ENCODE measurements around the gene TUBA1B. TPM values are rescaled to one million over a fixed set of nuclear protein-coding genes. Genes with fewer than 3 reads are reported as not detected.

The TUBA1B gene
- total and polyA plus RNA-seq, 2 donors (not counting 3 experiments of a cell fraction or from before 2014, with no cell fraction given): 2,245 to 5,362 TPM

GRCh38 chr12:49088932-49089330 is 42.3 kb downstream of the TUBA1B start:
- no peaks in the 10 kb centered on the region for H3K36me3 ChIP-seq (ENCODE audit: control insufficient read depth in 2 of 2, extremely low read depth in 1 of 2, insufficient read depth in 2 of 2, low read length in 2 of 2)
- H3K4me3 ChIP-seq (replicated peaks in 1 of 3; ENCODE audit: insufficient read depth in 1 of 3, low read depth in 1 of 3, low read length in 3 of 3): no peak overlapping the region
- CTCF ChIA-PET: interaction anchor here (0.6 to 6.5 kb wide), 29 partner anchors 9 to 259 kb away, joined by 3 to 248 read pairs (median 7); partner anchors contain the start of genes LMBR1L, RHEBL1, TUBA1A and TUBA1B
- no peak overlapping the region for H3K9ac ChIP-seq (replicated peaks; ENCODE audit: extremely low read depth, insufficient read depth, low read length)
- no peaks in the 10 kb centered on the region for H3K27me3 ChIP-seq (ENCODE audit: control insufficient read depth in 2 of 2, insufficient read depth in 2 of 2, low read length in 2 of 2)
- no peak overlapping the region for H2AFZ ChIP-seq (ENCODE audit: low read depth, low read length)
- H4K20me1 ChIP-seq (replicated peaks; ENCODE audit: control insufficient read depth, extremely low read depth, insufficient read depth, low read length): no peaks in the 10 kb centered on the region
- TF ChIP-seq MYC (IDR thresholded peaks at IDR 0.05; ENCODE audit: low read depth, low read length) (no peak), POLR2AphosphoS5 (IDR thresholded peaks at IDR 0.05; ENCODE audit: insufficient read depth, low read depth, low read length) (no peak), POLR2A (IDR thresholded peaks at IDR 0.05; ENCODE audit: low read depth, low read length) (no peak), EZH2 (IDR thresholded peaks at IDR 0.05; ENCODE audit: borderline replicate concordance, low read depth, low read length, severe bottlenecking) (no peak), GATA2 (IDR thresholded peaks at IDR 0.05; ENCODE audit: insufficient read depth, insufficient read length, low read depth, low read length) (no peak), FOS (IDR thresholded peaks at IDR 0.05; ENCODE audit: borderline replicate concordance, insufficient read depth, low read length) (no peak), JUN (IDR thresholded peaks at IDR 0.05; ENCODE audit: borderline replicate concordance, insufficient read depth, insufficient read length, low read depth) (no peak)
- TF ChIP-seq, protein P1, sequence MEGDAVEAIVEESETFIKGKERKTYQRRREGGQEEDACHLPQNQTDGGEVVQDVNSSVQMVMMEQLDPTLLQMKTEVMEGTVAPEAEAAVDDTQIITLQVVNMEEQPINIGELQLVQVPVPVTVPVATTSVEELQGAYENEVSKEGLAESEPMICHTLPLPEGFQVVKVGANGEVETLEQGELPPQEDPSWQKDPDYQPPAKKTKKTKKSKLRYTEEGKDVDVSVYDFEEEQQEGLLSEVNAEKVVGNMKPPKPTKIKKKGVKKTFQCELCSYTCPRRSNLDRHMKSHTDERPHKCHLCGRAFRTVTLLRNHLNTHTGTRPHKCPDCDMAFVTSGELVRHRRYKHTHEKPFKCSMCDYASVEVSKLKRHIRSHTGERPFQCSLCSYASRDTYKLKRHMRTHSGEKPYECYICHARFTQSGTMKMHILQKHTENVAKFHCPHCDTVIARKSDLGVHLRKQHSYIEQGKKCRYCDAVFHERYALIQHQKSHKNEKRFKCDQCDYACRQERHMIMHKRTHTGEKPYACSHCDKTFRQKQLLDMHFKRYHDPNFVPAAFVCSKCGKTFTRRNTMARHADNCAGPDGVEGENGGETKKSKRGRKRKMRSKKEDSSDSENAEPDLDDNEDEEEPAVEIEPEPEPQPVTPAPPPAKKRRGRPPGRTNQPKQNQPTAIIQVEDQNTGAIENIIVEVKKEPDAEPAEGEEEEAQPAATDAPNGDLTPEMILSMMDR (IDR thresholded peaks at IDR 0.05; ENCODE audit: extremely low read depth in 1 of 2, insufficient read depth in 1 of 2, low read depth in 1 of 2, low read length in 2 of 2): no peak
- TF ChIP-seq, protein P2, sequence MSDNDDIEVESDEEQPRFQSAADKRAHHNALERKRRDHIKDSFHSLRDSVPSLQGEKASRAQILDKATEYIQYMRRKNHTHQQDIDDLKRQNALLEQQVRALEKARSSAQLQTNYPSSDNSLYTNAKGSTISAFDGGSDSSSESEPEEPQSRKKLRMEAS (IDR thresholded peaks at IDR 0.05; ENCODE audit: insufficient read depth, insufficient read length): no peak
- H3K79me2 ChIP-seq (ENCODE audit: control insufficient read depth, insufficient read depth, low read length): no peaks in the 10 kb centered on the region
- POLR2A ChIA-PET: interaction anchor here (1.1 to 1.5 kb wide), 6 partner anchors 9 to 99 kb away, joined by 3 to 12 read pairs (median 4); partner anchors contain the start of genes RHEBL1 and TUBA1B
- BruUV-seq (replicated peaks): no TSS peak
- no peaks in the 10 kb centered on the region for H3K9me3 ChIP-seq (replicated peaks; ENCODE audit: control insufficient read depth, insufficient read depth, low read length)
- H3K9me1 ChIP-seq (replicated peaks; ENCODE audit: control insufficient read depth, extremely low read depth, insufficient read depth, low read length): no peaks in the 10 kb centered on the region
- H3K4me1 ChIP-seq (ENCODE audit: control insufficient read depth, extremely low read depth, insufficient read depth, low read length): peaks cover 45% of the 10 kb centered on the region
- H3K4me2 ChIP-seq (ENCODE audit: insufficient read depth, low read length): no peak overlapping the region
- no peak overlapping the region for H3K27ac ChIP-seq (ENCODE audit: insufficient read depth, low read depth, low read length)
- no peak for DNase-seq (ENCODE audit: low read depth, low spot score)
- dilution Hi-C loops (cut with MboI; ENCODE audit: extremely low pct_ligation_motif_present, low sequenced_read_pairs) (no loop called here), intact Hi-C loops (cut with micrococcal nuclease) (loop anchor here (1.0 to 2.0 kb wide), 4 partner anchors 9 to 146 kb away; partner anchors contain the start of gene TUBA1B)
- no peak for FAIRE-seq
